Measurements from ENCODE around the gene FAM186B. TPM values are rescaled to one million over a fixed set of nuclear protein-coding genes. Genes with fewer than 3 reads are reported as not detected.

FAM186B gene
- total RNA-seq, 1 experiment from 2014 or later = 0.39 TPM

DNA sequence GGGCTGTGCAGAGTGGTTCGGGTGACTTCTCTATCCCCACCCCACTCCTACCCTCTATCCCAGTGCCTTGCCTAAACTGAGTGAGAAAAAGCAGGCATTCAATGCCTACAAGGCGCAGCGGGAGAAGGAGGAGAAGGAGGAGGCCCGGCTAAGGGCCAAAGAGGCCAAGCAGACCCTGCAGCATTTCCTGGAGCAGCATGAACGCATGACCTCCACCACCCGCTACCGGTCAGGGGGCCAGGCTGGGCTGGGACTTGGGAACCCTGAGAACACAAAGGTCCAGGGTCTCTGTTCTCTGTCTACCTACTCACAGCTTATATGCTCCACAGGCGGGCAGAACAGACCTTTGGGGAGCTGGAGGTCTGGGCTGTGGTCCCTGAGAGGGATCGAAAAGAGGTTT lies 29.6 kb upstream of the FAM186B start:
- H3K9me3 Mint-ChIP-seq = no peaks in the 10 kb centered on the region
- DNase-seq (ENCODE audit: low spot score) (no peak), ATAC-seq (no peak)
- POLR2A ChIA-PET = interaction anchor here (0.5 kb wide), 2 partner anchors 10 to 19 kb away, joined by 3 to 4 read pairs; no protein-coding TSS in a partner anchor
- H3K27ac Mint-ChIP-seq = peak overlapping the region; percentile 82
- peaks cover 32% of the 10 kb centered on the region for H3K36me3 Mint-ChIP-seq
- H3K27me3 Mint-ChIP-seq (ENCODE audit: low read depth) = no peaks in the 10 kb centered on the region
- TF ChIP-seq, protein P1, sequence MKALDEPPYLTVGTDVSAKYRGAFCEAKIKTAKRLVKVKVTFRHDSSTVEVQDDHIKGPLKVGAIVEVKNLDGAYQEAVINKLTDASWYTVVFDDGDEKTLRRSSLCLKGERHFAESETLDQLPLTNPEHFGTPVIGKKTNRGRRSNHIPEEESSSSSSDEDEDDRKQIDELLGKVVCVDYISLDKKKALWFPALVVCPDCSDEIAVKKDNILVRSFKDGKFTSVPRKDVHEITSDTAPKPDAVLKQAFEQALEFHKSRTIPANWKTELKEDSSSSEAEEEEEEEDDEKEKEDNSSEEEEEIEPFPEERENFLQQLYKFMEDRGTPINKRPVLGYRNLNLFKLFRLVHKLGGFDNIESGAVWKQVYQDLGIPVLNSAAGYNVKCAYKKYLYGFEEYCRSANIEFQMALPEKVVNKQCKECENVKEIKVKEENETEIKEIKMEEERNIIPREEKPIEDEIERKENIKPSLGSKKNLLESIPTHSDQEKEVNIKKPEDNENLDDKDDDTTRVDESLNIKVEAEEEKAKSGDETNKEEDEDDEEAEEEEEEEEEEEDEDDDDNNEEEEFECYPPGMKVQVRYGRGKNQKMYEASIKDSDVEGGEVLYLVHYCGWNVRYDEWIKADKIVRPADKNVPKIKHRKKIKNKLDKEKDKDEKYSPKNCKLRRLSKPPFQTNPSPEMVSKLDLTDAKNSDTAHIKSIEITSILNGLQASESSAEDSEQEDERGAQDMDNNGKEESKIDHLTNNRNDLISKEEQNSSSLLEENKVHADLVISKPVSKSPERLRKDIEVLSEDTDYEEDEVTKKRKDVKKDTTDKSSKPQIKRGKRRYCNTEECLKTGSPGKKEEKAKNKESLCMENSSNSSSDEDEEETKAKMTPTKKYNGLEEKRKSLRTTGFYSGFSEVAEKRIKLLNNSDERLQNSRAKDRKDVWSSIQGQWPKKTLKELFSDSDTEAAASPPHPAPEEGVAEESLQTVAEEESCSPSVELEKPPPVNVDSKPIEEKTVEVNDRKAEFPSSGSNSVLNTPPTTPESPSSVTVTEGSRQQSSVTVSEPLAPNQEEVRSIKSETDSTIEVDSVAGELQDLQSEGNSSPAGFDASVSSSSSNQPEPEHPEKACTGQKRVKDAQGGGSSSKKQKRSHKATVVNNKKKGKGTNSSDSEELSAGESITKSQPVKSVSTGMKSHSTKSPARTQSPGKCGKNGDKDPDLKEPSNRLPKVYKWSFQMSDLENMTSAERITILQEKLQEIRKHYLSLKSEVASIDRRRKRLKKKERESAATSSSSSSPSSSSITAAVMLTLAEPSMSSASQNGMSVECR (CRISPR knock-in tag; IDR thresholded peaks at IDR 0.05; ENCODE audit: borderline replicate concordance) = no peak
- no peak for TF ChIP-seq SMAD4 (CRISPR knock-in tag; IDR thresholded peaks at IDR 0.05)
- no peak for TF ChIP-seq NR1H2 (CRISPR knock-in tag; IDR thresholded peaks at IDR 0.05)
- TF ChIP-seq, protein P2, sequence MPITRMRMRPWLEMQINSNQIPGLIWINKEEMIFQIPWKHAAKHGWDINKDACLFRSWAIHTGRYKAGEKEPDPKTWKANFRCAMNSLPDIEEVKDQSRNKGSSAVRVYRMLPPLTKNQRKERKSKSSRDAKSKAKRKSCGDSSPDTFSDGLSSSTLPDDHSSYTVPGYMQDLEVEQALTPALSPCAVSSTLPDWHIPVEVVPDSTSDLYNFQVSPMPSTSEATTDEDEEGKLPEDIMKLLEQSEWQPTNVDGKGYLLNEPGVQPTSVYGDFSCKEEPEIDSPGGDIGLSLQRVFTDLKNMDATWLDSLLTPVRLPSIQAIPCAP (CRISPR knock-in tag; IDR thresholded peaks at IDR 0.05) = no peak
- TF ChIP-seq ZNF416 (CRISPR knock-in tag; IDR thresholded peaks at IDR 0.05) = no peak
- TF ChIP-seq SP1 (CRISPR knock-in tag; conservative IDR thresholded peaks at IDR 0.05) = no peak
- no peak for TF ChIP-seq CREB1 (CRISPR knock-in tag; IDR thresholded peaks at IDR 0.05)
- TF ChIP-seq, protein P3, sequence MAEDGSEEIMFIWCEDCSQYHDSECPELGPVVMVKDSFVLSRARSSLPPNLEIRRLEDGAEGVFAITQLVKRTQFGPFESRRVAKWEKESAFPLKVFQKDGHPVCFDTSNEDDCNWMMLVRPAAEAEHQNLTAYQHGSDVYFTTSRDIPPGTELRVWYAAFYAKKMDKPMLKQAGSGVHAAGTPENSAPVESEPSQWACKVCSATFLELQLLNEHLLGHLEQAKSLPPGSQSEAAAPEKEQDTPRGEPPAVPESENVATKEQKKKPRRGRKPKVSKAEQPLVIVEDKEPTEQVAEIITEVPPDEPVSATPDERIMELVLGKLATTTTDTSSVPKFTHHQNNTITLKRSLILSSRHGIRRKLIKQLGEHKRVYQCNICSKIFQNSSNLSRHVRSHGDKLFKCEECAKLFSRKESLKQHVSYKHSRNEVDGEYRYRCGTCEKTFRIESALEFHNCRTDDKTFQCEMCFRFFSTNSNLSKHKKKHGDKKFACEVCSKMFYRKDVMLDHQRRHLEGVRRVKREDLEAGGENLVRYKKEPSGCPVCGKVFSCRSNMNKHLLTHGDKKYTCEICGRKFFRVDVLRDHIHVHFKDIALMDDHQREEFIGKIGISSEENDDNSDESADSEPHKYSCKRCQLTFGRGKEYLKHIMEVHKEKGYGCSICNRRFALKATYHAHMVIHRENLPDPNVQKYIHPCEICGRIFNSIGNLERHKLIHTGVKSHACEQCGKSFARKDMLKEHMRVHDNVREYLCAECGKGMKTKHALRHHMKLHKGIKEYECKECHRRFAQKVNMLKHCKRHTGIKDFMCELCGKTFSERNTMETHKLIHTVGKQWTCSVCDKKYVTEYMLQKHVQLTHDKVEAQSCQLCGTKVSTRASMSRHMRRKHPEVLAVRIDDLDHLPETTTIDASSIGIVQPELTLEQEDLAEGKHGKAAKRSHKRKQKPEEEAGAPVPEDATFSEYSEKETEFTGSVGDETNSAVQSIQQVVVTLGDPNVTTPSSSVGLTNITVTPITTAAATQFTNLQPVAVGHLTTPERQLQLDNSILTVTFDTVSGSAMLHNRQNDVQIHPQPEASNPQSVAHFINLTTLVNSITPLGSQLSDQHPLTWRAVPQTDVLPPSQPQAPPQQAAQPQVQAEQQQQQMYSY (CRISPR knock-in tag; IDR thresholded peaks at IDR 0.05) = no peak
- no peak for TF ChIP-seq TEAD4 (CRISPR knock-in tag; IDR thresholded peaks at IDR 0.05)
- TF ChIP-seq TP53 (CRISPR knock-in tag; IDR thresholded peaks at IDR 0.05) = no peak
- TF ChIP-seq MYBL2 (CRISPR knock-in tag; IDR thresholded peaks at IDR 0.05) = no peak
- no peak for TF ChIP-seq RORB (CRISPR knock-in tag; IDR thresholded peaks at IDR 0.05)
- TF ChIP-seq, protein P4, sequence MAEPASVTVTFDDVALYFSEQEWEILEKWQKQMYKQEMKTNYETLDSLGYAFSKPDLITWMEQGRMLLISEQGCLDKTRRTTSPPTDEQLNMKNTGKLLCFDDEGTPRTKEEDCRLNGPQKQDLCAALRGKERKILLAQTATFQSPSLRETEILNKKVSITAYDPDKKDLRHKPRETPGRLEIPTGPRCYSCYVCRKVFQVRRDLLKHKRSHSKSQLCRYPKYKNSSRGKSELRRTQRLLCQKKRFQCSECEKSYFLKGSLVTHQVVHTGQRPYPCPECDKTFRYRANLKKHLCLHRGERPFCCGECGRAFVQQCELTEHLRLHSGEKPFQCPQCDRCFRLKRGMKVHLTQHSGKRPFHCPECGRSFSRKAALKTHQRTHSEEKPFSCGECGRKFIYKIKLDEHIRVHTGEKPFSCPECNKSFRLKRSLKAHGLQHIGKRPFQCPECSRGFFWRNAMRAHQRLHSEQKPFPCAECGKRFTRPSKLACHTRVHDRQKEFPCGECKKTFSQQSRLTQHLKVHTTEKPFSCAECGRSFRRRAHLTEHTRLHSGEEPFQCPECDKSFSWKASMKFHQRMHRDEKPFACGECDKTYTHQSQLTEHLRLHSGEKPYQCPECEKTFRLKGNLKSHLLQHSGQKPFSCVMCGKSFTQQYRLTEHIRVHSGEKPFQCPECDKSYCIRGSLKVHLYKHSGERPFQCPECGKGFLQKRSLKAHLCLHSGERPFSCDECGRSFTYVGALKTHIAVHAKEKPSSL (CRISPR knock-in tag; conservative IDR thresholded peaks at IDR 0.05) = no peak
- TF ChIP-seq, protein P5, sequence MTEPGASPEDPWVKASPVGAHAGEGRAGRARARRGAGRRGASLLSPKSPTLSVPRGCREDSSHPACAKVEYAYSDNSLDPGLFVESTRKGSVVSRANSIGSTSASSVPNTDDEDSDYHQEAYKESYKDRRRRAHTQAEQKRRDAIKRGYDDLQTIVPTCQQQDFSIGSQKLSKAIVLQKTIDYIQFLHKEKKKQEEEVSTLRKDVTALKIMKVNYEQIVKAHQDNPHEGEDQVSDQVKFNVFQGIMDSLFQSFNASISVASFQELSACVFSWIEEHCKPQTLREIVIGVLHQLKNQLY (CRISPR knock-in tag; IDR thresholded peaks at IDR 0.05) = no peak
- no peak for TF ChIP-seq TEAD1 (CRISPR knock-in tag; IDR thresholded peaks at IDR 0.05)
- no peak for TF ChIP-seq NFYB (CRISPR knock-in tag; conservative IDR thresholded peaks at IDR 0.05; ENCODE audit: low read depth)
- TF ChIP-seq HMGA2 (CRISPR knock-in tag; IDR thresholded peaks at IDR 0.05) = no peak
- no peak overlapping the region for H3K4me3 Mint-ChIP-seq
- CTCF ChIA-PET = interaction anchor here (1.0 to 7.5 kb wide), 6 partner anchors 7 to 127 kb away, joined by 3 to 74 read pairs (median 3); partner anchors contain the start of genes PRPF40B and TMBIM6
- peaks cover 17% of the 10 kb centered on the region for H3K4me1 Mint-ChIP-seq

All from WTC11 (cell line).